Tibial artery (tissue), 4 donors: ENCODE data around the gene TUFM.

ENCODE experiments used
- DNase-seq, 2 donors: peaks; one replicate each; pipeline ENCODE4 v3.0.0-alpha.2; 2019
- H3K27ac ChIP-seq, 2 donors: fragments of 200-600 bp; sonication (generic) in 1 of 2; 1 replicate in 1 of 2; 2 replicates in 1 of 2; pipeline ENCODE4 v1.5.1; 2018 to 2019; ENCODE audit warnings: mild to moderate bottlenecking in 1 of 2
- H3K27me3 ChIP-seq, 2 donors: fragments of 200-600 bp; sonication (generic) in 1 of 2; one replicate each; pipeline versions ENCODE4 v1.5.1 to v1.6.0; 2016 to 2019
- H3K36me3 ChIP-seq, 3 donors: fragments of 200-600 bp; sonication (generic) in 2 of 3; one replicate each; pipeline ENCODE4 v1.5.1; 2016 to 2019; ENCODE audit warnings: mild to moderate bottlenecking in 2 of 3
- H3K4me1 ChIP-seq, 4 donors: fragments of 200-600 bp; sonication (generic) in 2 of 4; 1 replicate in 3 of 4; 2 replicates in 1 of 4; pipeline ENCODE4 v1.5.1; 2016 to 2019
- H3K4me3 ChIP-seq, 2 donors: fragments of 200-600 bp; sonication (generic) in 1 of 2; 1 replicate in 1 of 2; 2 replicates in 1 of 2; pipeline ENCODE4 v1.5.1; 2018 to 2019; ENCODE audit warnings: mild to moderate bottlenecking in 2 of 2
- H3K9me3 ChIP-seq, 3 donors: fragments of 200-600 bp; sonication (generic) in 1 of 3; one replicate each; pipeline ENCODE4 v1.5.1; 2016 to 2019
- CTCF ChIP-seq, 2 experiments: fragments of 200-600 bp in 1 of 2; fragments of 450-650 bp in 1 of 2; IDR thresholded peaks; one replicate each; pipeline ENCODE4 v1.5.1; 2017 to 2019; ENCODE audit warnings: antibody characterized with exemption in 2 of 2, mild to moderate bottlenecking in 1 of 2, moderate library complexity in 1 of 2
- intact Hi-C: fragments of 100-400 bp; cut with DNase I; formaldehyde crosslinking; loops from one replicate; pipeline ENCODE4 v1.15.0; 2023; ENCODE audit warnings: low total_unique reads

TUFM gene

GRCh38 chr16:28845761-28846079, 428 bp downstream of the TUFM start:
- Histone ChIP-seq H3K27me3 (no peaks in the 10 kb centered on the region), H3K36me3 (peaks cover 30 to 34% (median 30%) of the 10 kb centered on the region in 3 donors), H3K4me1 (peaks cover 0 to 28% (median 19%) of the 10 kb centered on the region in 4 donors), H3K27ac (peak overlapping the region; percentile 88 to 95), H3K9me3 (no peaks in the 10 kb centered on the region), H3K4me3 (peak overlapping the region; percentile 69 to 78)
- intact Hi-C loops = loop anchor here (2.0 kb wide), 2 partner anchors 21 to 79 kb away; partner anchors contain the start of gene RABEP2
- no peak for DNase-seq
- no peak for TF ChIP-seq CTCF (IDR thresholded peaks at IDR 0.05)

GRCh38 chr16:28845293-28845692, 855 bp downstream of the TUFM start:
- Histone ChIP-seq H3K27me3 (no peaks in the 10 kb centered on the region), H3K36me3 (peaks cover 30 to 34% (median 30%) of the 10 kb centered on the region in 3 donors), H3K9me3 (no peaks in the 10 kb centered on the region), H3K4me3 (peak overlapping the region; percentile 69 to 78), H3K4me1 (peaks cover 0 to 28% (median 19%) of the 10 kb centered on the region in 4 donors), H3K27ac (peak overlapping the region; percentile 88 to 95)
- TF ChIP-seq CTCF (IDR thresholded peaks at IDR 0.05) = no peak
- no peak for DNase-seq
- intact Hi-C loops = no loop called here

GRCh38 chr16:28844226-28844885, 1.8 kb downstream of the TUFM start:
- no peak for DNase-seq
- intact Hi-C loops = no loop called here
- no peaks in the 10 kb centered on the region for H3K27me3 ChIP-seq

GRCh38 chr16:28843766-28844165, 2.4 kb downstream of the TUFM start:
- no peak for TF ChIP-seq CTCF (IDR thresholded peaks at IDR 0.05)
- DNase-seq = no peak
- H3K4me1 ChIP-seq = peaks cover 0 to 28% (median 19%) of the 10 kb centered on the region in 4 donors
- no peaks in the 10 kb centered on the region for H3K27me3 ChIP-seq
- intact Hi-C loops = no loop called here
- no peak overlapping the region for H3K27ac ChIP-seq
- H3K4me3 ChIP-seq = no peak overlapping the region
- no peaks in the 10 kb centered on the region for H3K9me3 ChIP-seq
- peaks cover 30 to 38% (median 30%) of the 10 kb centered on the region in 3 donors for H3K36me3 ChIP-seq

More at GRCh38 chr16:28844226-28844885, 1.8 kb downstream of the TUFM start:
- Histone ChIP-seq H3K4me3 (no peak overlapping the region), H3K27ac (no peak overlapping the region), H3K9me3 (no peaks in the 10 kb centered on the region), H3K36me3 (peaks cover 30 to 34% (median 30%) of the 10 kb centered on the region in 3 donors), H3K4me1 (peaks cover 0 to 28% (median 19%) of the 10 kb centered on the region in 4 donors)
- TF ChIP-seq CTCF (IDR thresholded peaks at IDR 0.05) = no peak

GRCh38 chr16:28842696-28843095, 3.5 kb downstream of the TUFM start:
- Histone ChIP-seq H3K4me3 (no peak overlapping the region), H3K27ac (no peak overlapping the region), H3K9me3 (no peaks in the 10 kb centered on the region), H3K4me1 (peaks cover 0 to 26% (median 19%) of the 10 kb centered on the region in 4 donors), H3K27me3 (no peaks in the 10 kb centered on the region), H3K36me3 (peaks cover 31 to 46% (median 33%) of the 10 kb centered on the region in 3 donors)
- intact Hi-C loops = no loop called here
- TF ChIP-seq CTCF (IDR thresholded peaks at IDR 0.05) = no peak
- no peak for DNase-seq
